ENCODE results near the gene MAGI2. TPM values are rescaled to one million over a fixed set of nuclear protein-coding genes. Genes with fewer than 3 reads are reported as not detected.

Gene MAGI2
- total RNA-seq, 1 experiment from 2014 or later, result 0.52 TPM

DNA sequence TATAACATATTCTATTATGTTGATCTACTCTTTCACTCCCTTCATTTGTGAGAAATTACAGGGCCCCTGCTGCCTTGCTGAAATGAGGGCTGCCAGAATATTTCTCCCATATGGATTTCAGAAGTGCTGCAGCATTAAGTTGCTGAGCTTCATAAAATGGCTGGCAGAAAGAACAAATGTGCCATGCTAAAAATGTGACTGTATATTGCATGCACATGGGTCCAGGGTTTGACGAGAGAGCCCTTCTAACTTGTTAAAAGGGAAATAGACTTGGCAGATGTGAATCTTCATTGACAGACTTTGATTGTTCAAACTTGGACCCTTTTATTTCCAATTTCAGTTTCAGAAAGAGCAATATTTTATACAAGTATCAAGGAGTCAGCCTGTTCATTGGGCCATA lies 1186.3 kb downstream of the MAGI2 start:
- intact Hi-C loops (cut with micrococcal nuclease; ENCODE audit: unreplicated experiment), result no loop called here
- H3K4me1 Mint-ChIP-seq (ENCODE audit: low read depth, unreplicated experiment), result no peaks in the 10 kb centered on the region

DNA sequence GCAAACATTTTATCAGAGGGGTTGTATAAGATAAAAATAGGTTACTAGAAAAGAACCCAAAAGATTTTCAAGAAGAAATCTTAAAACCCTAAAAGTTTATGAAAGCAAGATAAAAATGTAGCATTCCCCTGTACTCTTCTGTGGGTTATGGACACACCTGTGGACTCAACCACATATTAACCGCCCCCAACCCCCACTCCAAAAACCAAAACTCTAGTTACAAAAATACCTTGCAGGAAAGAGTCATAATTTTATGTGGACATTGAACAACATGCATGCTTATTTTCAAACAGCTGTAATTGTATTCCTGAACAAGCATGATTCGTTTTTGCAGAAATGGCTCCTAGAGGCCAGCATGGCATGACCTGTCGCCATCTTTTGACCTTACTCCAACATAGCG lies 1188.0 kb downstream of the MAGI2 start:
- no peak overlapping the region for H3K4me3 Mint-ChIP-seq (ENCODE audit: low read depth, unreplicated experiment)
- DNase-seq, result no peak
- peaks cover 16% of the 10 kb centered on the region for H3K27me3 Mint-ChIP-seq (ENCODE audit: unreplicated experiment)
- H3K36me3 Mint-ChIP-seq (ENCODE audit: insufficient read depth, unreplicated experiment), result no peaks in the 10 kb centered on the region
- CTCF ChIA-PET, result no interaction called here
- H3K9me3 Mint-ChIP-seq (ENCODE audit: low read depth, unreplicated experiment), result no peaks in the 10 kb centered on the region
- no peaks in the 10 kb centered on the region for H3K4me1 Mint-ChIP-seq (ENCODE audit: low read depth, unreplicated experiment)
- TF ChIP-seq, protein P1, sequence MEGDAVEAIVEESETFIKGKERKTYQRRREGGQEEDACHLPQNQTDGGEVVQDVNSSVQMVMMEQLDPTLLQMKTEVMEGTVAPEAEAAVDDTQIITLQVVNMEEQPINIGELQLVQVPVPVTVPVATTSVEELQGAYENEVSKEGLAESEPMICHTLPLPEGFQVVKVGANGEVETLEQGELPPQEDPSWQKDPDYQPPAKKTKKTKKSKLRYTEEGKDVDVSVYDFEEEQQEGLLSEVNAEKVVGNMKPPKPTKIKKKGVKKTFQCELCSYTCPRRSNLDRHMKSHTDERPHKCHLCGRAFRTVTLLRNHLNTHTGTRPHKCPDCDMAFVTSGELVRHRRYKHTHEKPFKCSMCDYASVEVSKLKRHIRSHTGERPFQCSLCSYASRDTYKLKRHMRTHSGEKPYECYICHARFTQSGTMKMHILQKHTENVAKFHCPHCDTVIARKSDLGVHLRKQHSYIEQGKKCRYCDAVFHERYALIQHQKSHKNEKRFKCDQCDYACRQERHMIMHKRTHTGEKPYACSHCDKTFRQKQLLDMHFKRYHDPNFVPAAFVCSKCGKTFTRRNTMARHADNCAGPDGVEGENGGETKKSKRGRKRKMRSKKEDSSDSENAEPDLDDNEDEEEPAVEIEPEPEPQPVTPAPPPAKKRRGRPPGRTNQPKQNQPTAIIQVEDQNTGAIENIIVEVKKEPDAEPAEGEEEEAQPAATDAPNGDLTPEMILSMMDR (IDR thresholded peaks at IDR 0.05; ENCODE audit: unreplicated experiment), result no peak
- BruUV-seq (replicated peaks), result no TSS peak
- no peak overlapping the region for H3K27ac Mint-ChIP-seq (ENCODE audit: unreplicated experiment)
- intact Hi-C loops (cut with micrococcal nuclease; ENCODE audit: unreplicated experiment), result no loop called here

More for the DNA sequence above, 1186.3 kb downstream of the MAGI2 start:
- TF ChIP-seq, protein P1 (IDR thresholded peaks at IDR 0.05; ENCODE audit: unreplicated experiment), result no peak
- Mint-ChIP-seq H3K9me3 (ENCODE audit: low read depth, unreplicated experiment) (peaks cover 3% of the 10 kb centered on the region), H3K36me3 (ENCODE audit: insufficient read depth, unreplicated experiment) (no peaks in the 10 kb centered on the region), H3K4me3 (ENCODE audit: low read depth, unreplicated experiment) (no peak overlapping the region), H3K27me3 (ENCODE audit: unreplicated experiment) (peaks cover 25% of the 10 kb centered on the region), H3K27ac (ENCODE audit: unreplicated experiment) (no peak overlapping the region)
- CTCF ChIA-PET, result no interaction called here
- no peak for DNase-seq
- BruUV-seq (replicated peaks), result no TSS peak

DNA sequence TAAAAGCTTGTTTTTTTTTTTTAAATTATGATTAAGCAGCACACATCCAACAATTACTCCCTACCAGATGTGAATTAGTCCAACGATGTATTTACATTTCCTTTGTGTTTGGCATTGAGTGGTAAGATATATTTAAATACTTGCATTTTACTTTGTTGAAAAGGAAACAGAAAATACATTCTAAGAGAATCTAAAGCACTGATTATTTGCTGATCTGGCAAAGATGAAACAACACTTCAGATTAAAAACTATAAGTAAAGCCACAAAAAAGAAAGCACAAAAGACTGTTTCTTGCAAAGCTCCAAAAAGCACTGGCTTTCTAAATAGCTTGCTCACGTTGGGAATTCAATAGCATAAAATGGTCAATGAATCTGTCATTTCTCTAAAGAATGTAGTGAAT lies 1188.4 kb downstream of the MAGI2 start:
- Mint-ChIP-seq H3K27ac (ENCODE audit: unreplicated experiment) (no peak overlapping the region), H3K9me3 (ENCODE audit: low read depth, unreplicated experiment) (no peaks in the 10 kb centered on the region), H3K27me3 (ENCODE audit: unreplicated experiment) (peaks cover 16% of the 10 kb centered on the region), H3K4me3 (ENCODE audit: low read depth, unreplicated experiment) (no peak overlapping the region), H3K36me3 (ENCODE audit: insufficient read depth, unreplicated experiment) (no peaks in the 10 kb centered on the region), H3K4me1 (ENCODE audit: low read depth, unreplicated experiment) (no peaks in the 10 kb centered on the region)
- TF ChIP-seq, protein P1 (IDR thresholded peaks at IDR 0.05; ENCODE audit: unreplicated experiment), result no peak
- BruUV-seq (replicated peaks), result no TSS peak
- intact Hi-C loops (cut with micrococcal nuclease; ENCODE audit: unreplicated experiment), result no loop called here
- no peak for DNase-seq
- CTCF ChIA-PET, result no interaction called here

DNA sequence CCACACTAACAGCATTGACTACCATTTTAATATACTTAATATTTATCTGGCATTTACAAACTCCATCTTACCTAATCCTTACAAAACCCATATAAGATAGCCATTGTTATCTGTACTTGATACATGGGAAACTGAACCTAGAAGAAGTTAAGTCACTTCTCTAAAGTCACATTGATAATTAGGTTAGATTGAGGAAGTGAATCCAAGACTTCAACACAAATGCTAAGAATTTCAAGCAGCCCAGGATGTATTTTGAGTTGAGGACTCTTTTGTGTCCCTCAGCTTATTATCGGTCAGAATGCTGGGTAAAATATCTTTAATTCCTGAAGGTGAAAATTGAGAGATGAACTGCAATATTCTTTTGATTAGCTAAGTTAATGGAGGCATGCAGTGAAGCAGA lies 1189.4 kb downstream of the MAGI2 start:
- DNase-seq, result no peak
- H3K36me3 Mint-ChIP-seq (ENCODE audit: insufficient read depth, unreplicated experiment), result no peaks in the 10 kb centered on the region
- H3K4me1 Mint-ChIP-seq (ENCODE audit: low read depth, unreplicated experiment), result no peaks in the 10 kb centered on the region
- CTCF ChIA-PET, result no interaction called here
- intact Hi-C loops (cut with micrococcal nuclease; ENCODE audit: unreplicated experiment), result no loop called here
- BruUV-seq (replicated peaks), result no TSS peak
- peaks cover 16% of the 10 kb centered on the region for H3K27me3 Mint-ChIP-seq (ENCODE audit: unreplicated experiment)
- H3K27ac Mint-ChIP-seq (ENCODE audit: unreplicated experiment), result no peak overlapping the region
- no peak overlapping the region for H3K4me3 Mint-ChIP-seq (ENCODE audit: low read depth, unreplicated experiment)
- TF ChIP-seq, protein P1 (IDR thresholded peaks at IDR 0.05; ENCODE audit: unreplicated experiment), result no peak
- no peaks in the 10 kb centered on the region for H3K9me3 Mint-ChIP-seq (ENCODE audit: low read depth, unreplicated experiment)
